Measurements from ENCODE around the gene ATG16L1.
"Not testable (repeated sequence)": the region's sequence is repeated elsewhere in the genome, so short reads cannot be mapped to it uniquely, and the experiment has no call there.

The ATG16L1 gene

DNA sequence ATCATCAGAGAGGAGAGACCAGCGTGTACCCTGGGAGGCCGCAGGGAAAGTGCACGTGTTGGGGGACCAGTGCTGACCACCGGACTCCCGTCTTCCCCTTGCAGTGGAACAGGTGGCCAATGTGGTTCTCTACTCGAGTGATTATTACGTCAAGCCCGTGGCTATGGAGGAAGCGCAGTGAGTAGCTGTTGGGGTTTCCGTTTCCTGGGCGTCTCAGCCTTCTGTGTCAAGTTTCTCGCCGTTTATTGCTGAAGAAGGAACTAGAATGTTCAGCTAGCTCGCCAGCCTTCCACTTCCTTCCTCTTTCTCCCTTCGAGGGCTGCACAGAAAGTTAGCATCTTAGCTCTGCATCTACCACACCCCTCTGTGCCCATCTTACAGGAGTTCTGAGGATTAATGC is 80.1 kb downstream of the ATG16L1 start:
- DNase-seq (ENCODE audit: low read depth): peak; percentile 54

DNA sequence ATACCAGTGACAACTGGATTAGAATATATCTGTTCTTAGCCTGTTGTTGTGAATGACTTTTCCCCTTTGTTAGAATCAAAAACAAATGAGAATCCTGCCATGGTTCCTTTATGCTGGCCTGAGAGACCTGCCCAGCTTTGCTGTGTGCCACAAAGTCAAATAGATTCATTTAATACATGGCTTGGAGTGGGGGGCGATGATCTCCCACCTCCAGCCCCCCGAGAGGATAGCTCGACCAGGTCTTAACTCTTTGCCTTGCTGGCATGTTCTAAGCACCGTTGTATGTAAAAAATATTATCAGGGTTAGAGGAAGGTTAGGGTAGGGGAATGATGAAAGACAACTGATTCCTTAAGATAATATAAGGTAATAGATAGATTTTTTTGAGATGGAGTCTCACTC is 80.7 kb downstream of the ATG16L1 start:
- no peak for DNase-seq (ENCODE audit: low read depth)

GRCh38 chr2:233334915-233335314 is 83.4 kb downstream of the ATG16L1 start:
- DNase-seq (ENCODE audit: low read depth): no peak

- not testable (repeated sequence) for DNase-seq (ENCODE audit: low read depth)
Observed at GRCh38 chr2:233336091-233336490, 84.6 kb downstream of the ATG16L1 start.

GRCh38 chr2:233336541-233336940 is 85.1 kb downstream of the ATG16L1 start:
- DNase-seq (ENCODE audit: low read depth): no peak

DNA sequence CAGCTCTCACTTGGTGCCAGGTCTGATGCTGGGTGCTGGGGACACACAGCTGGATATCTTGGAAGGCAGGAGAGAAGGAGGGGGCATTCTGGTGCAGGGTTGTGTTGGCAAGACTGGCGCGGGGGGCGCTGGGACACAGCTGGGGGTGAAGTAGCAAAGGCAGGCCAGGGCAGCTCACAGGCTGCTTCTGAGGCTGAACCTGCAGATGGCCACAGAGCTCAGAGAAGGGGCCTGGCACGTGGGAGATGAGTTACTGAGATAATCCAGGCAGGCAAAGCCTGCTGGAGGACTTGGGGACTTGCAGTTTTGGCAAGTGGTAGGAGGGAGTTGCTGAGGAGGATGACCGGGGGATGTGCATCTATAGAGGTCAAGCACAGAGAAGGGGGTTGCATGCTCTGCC is 86.6 kb downstream of the ATG16L1 start:
- DNase-seq (ENCODE audit: low read depth): no peak

- no peak for DNase-seq (ENCODE audit: low read depth)
Observed at GRCh38 chr2:233338812-233339368, 87.4 kb downstream of the ATG16L1 start.

DNA sequence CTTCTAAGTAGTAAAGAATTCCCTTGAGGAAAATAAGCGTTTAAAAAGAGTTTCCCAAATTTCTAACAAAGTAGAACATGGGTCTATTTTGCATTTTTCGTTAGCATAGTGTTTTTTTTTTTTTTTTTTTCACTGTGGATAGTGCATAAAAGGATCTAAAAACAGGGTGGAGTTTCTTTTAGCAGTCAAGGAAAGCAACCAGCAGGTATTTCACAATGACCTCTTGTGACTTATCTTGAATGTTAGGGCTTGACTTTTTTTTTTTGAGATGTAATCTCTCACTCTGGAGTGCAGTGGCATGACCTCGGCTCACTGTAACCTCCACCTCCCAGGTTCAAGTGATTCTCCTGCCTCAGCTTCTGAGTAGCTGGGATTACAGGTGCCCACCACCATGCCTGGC is 88.0 kb downstream of the ATG16L1 start:
- DNase-seq (ENCODE audit: low read depth): no peak

GRCh38 chr2:233341296-233341695 is 89.8 kb downstream of the ATG16L1 start:
- no peak for DNase-seq (ENCODE audit: low read depth)

GRCh38 chr2:233342301-233342700 is 90.8 kb downstream of the ATG16L1 start:
- no peak for DNase-seq (ENCODE audit: low read depth)

GRCh38 chr2:233343171-233343705 is 91.8 kb downstream of the ATG16L1 start:
- DNase-seq (ENCODE audit: low read depth): no peak
